GM12865 (cell line): ENCODE results near the gene MYMX.
A peak's percentile ranks its signal among the peaks of the same experiment; 100 is the strongest.

Experiments used
- DNase-seq: peaks from one replicate; pipeline ENCODE4 v3.0.0; 2010; ENCODE audit warnings: low read depth
- H3K4me3 ChIP-seq: 2 replicates; pipeline ENCODE4 v1.5.1; 2011; ENCODE audit warnings: mild to moderate bottlenecking, low read depth, low read length, control low read depth
- CTCF ChIP-seq: IDR thresholded peaks from 2 replicates; pipeline ENCODE4 v1.5.1; 2011; ENCODE audit warnings: low read length, control low read depth, low read depth, inconsistent platforms; ENCODE audit not compliant: insufficient read depth; ENCODE audit errors: missing control alignments

The MYMX gene

GRCh38 chr6:44172731-44173500 lies 43.8 kb upstream of the MYMX start:
- TF ChIP-seq CTCF, result peak; percentile 92
- peak; percentile 84 for DNase-seq
- no peak overlapping the region for H3K4me3 ChIP-seq

GRCh38 chr6:44176130-44176761 lies 40.5 kb upstream of the MYMX start:
- DNase-seq, result no peak
- H3K4me3 ChIP-seq, result peak overlapping the region; percentile 31; the same call in 1 of the 2 replicates
- no peak for TF ChIP-seq CTCF

GRCh38 chr6:44176762-44177509 lies 39.8 kb upstream of the MYMX start:
- DNase-seq, result peak; percentile 80
- peak overlapping the region; percentile 31 for H3K4me3 ChIP-seq
- TF ChIP-seq CTCF, result no peak

- no peak for TF ChIP-seq CTCF
- DNase-seq, result no peak
- no peak overlapping the region for H3K4me3 ChIP-seq
Observed at GRCh38 chr6:44177691-44178423, 38.9 kb upstream of the MYMX start.

- no peak for DNase-seq
- H3K4me3 ChIP-seq, result no peak overlapping the region
- TF ChIP-seq CTCF, result no peak
Observed at GRCh38 chr6:44178424-44179071, 38.2 kb upstream of the MYMX start.

GRCh38 chr6:44179072-44179536 lies 37.6 kb upstream of the MYMX start:
- H3K4me3 ChIP-seq, result no peak overlapping the region
- DNase-seq, result no peak

More at GRCh38 chr6:44179072-44179536, 37.6 kb upstream of the MYMX start:
- TF ChIP-seq CTCF, result no peak
